DMS 273 (cell line): ENCODE results near the gene SLC45A1.

Experiments used
- DNase-seq: peaks from one replicate; lab custom pipeline; 2025; ENCODE audit not compliant: unreplicated experiment; lab: John Stamatoyannopoulos, UW

Gene SLC45A1

DNA sequence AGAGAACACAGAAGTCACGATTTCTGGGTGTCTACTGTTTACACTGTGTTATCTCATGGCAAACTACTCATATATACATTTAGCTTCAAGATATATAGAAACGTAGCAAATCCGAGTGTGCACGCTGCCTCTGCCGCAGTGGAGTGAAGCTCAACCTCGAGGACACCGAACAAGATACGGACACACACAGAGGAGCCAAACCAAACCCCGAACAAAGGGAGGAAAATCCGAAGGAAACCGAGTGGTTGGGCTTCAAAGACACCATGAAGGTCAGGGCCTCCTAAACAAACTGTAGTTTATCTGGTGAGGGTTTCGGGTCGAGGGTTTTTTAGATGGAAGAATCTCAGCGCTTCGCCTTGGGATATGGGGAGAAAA, 34.5 kb downstream of the SLC45A1 start:
- no peak for DNase-seq

DNA sequence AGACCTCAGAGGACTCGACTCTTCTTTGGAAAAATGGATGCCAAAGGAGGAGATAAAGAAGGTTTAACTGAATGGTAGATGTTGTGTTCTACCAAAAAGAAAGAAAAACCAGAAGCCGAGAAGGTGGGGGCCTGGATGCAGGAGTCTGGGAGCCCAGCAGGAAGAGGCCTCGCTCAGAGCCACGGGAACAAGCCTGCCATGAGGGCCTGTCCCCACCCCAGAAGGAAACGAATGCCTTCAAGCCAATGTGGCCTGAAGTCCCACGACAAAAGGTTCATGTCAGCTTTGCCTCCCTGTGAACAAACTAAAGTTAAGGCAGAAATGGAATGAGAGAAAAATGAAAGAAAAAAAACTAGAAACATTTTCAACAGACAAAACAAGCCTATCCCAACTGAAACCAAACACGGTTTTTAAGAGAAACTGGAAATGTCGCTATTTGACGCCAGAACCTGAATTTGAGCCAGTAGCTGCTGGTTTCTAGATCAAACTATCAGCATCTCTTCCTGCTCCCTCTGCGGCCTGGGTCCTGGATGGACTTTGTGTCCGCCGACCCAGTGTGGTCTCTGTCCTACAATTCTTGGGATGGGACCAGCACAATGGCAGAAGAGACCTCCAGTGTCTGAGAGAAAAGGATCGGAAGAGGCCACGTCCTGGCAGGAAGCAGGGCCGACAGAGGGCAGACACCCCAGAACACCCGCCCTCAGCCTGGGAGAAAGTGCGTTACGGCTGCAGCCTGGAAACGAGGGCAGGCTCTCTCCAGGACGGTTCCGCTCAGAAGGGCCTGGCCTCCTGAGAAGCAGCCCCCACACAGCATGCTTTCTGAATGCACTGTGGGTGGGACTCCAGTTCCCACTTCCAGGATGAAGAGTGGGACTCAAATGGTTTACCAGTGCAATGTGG, 35.2 kb downstream of the SLC45A1 start:
- no peak for DNase-seq

DNA sequence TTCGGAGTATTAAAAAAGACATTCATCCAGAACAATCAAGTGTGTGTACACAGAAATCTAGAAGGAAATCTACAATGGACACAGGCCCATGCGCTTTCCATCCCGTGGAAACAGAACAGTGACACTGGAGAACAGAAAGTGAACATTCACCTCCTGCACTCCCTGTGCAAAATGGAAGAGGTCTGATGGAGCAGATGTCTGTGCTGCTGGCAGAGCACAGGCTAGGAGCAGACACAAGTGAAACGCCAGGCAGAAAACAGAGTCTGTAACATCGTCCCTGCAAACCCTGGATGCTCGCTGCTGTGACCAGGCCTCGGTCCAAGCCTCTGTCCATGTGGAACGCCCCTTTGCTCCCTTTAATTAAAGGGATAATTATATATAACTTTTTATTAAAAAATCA, 36.1 kb downstream of the SLC45A1 start:
- DNase-seq = no peak

DNA sequence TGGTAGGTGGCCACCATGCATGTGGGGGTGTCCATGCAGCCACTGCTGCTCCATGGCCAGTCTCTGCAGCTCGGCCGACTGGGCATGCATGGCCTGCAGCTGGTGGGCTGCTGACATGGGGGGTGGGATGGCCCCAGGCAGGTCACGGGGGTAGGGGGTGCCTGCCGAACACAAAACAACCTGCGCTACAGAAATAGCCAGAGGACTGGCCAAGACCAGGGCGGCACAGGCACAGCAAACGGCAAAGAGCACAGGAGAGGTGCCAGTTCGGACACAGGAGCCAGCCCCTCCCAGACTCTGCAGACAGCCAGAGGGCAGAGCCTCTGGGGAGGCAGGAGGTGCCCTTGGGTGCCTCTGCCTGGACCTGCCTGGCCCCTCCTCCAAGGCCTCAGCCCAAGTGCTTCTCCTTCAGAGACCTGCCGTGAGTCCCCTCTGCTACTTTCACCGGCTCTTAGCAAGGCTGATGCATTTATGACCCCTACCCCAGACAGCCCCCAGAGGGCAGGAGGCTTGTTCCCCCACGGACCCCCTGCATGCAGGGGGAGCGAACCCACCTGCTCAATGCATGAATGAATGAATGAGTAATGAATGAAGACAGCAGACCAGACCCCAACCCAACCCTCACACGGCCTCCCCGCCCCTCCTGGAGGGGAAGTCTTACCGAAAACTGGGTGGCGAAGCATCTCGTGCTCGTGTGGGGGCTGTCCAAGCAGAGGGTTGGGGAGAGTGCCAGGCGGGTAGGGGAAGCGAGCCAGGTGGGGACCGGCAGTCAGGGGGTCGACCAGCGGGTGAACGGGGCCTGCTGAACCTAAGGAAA, 37.7 kb downstream of the SLC45A1 start:
- DNase-seq = no peak

DNA sequence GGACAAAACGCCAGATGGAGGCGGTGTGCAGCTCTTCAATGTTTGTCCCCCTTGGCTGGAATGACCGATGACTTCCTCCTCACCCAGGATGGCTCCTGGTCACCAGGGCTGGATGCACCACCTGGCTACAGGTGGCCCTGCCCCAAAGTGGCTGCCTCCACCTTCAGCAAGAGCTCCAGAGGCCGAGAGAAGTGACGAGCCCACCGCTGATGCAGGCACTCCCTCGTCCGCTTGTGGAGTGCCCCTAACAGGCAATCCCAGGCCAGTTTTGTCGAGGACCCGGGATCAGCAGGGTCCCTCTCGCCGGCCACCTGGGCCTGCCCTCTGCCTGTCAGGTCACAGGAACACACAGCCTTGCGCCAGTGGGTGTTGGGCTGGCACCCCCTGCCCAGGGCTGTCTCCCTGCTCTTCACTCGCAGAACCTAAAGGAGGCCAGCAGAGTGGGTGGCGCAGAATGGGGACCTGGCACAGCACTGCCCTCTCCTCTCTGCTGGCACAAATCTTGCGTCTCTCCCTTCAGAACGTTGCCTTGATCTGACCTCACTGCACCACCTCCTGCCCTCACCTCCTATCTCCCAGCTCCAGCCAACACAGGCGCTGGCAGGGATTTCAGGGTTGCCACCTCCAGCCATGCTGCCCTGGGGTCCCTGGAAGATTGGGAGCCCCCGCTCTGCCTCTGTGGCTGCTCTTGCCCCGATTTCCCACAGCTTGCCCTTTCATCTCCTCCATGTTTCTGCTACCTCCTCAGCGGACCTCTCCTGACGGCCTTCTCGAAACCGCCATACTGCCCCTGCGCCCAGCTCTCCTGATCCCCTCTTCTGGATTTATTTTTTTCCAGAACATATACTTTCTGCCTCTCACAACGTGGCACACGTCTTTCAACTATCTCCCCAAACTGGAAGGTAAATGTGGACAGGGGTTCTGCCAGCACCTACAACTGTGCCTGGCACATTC, 38.6 kb downstream of the SLC45A1 start:
- no peak for DNase-seq

DNA sequence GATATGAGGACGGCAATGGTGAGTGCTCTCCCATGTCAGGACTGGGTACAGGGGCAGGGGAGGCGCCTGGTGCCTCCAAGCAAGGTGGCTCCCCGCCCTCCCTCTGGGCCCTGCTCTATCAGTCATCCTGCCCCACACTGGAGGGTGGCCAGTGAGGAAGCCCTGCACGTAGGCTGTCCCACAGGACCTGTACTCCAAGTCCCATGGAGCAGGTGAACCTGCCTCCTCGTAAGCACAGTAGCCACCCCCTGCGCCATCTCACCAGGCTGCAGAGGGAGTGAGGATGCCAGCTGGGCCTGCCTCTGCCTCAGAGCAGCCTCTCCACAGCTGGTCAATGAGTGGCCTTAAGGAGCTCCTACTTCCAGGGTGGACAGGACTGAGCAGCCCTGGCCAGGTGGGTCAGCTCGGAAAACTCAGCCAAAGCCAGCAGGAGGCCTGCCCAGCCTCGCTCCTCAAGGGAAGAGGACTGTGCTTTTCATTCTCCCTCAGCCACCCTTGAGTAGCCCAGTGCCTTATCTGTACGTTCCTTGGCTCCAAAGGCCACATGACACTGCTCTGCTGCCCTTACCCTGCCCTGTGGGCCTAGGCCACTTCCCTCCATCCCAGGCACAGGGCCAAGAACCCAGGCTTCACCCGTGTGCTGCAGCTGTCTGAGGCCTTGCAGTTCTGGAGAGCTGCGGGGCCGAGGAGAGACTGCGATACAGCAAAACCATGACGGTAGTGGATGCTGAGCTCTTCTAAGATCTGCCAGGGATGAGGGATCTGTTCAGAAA, 39.6 kb downstream of the SLC45A1 start:
- no peak for DNase-seq

DNA sequence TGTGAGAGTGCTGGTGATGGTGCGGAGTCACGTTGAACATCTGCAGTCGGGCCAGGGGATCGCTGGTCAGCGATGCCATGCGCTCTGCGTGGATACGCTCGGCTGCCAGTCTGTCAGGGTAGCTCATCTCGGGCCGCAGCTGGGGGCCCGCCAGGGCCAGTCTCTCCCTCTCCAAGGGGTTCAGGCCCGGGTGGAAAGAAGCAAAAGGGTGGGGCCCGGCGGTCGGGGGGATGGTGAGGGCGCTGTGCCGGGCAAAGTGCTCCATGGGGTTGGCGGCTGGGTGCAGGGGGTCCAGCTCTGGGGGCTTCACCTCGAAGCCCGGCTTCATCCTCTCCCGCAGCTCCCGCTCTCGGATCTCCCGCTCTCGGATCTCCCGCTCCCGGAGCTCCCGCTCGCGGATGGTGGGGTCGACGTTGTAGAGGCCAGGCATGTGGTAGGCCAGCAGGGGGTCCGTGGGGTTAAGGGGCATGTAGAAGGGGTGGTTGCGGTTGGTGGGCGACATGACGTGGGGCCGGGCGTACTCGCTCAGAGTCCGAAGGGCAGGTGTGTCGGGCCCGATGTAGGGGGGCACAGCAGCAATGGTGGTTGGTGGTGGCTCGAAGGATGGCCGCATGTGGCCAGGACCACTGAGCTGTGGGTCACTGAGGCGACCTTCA, 40.5 kb downstream of the SLC45A1 start:
- no peak for DNase-seq

DNA sequence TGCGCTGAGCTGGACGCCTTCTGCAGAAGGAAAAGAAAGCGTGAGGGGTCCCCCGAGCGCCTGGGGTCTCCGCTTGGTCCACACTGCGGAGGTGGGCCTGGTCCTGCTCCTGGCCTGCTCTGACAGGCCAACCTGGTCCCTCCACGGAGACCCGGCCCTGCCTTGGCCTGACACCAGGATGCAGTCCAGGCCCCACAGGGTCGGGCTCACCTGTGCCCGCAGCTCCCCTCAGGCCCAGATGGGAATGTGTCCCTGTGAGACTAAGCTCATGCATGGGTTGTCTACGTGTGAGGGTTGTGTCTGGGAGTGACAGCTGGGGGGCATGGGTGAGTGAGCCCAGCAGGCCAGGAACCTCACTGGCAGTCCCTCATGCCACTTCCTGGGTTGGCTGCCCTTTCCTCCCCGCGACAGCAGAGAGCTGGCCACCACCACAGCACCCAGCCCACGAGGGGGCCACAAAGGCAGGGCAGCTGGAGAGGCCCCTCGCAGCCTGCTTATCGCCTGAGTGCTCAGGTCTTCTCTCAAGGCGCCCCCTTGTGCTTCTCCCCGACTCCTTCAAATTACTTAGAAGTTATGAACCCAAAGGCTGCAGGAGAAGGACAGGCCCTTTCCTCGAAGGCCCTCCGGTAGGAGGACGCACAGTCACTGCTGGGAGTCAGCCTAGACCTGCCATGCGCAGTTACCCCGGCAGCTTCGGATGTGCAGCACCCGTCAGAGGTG, 41.1 kb downstream of the SLC45A1 start:
- DNase-seq = no peak

DNA sequence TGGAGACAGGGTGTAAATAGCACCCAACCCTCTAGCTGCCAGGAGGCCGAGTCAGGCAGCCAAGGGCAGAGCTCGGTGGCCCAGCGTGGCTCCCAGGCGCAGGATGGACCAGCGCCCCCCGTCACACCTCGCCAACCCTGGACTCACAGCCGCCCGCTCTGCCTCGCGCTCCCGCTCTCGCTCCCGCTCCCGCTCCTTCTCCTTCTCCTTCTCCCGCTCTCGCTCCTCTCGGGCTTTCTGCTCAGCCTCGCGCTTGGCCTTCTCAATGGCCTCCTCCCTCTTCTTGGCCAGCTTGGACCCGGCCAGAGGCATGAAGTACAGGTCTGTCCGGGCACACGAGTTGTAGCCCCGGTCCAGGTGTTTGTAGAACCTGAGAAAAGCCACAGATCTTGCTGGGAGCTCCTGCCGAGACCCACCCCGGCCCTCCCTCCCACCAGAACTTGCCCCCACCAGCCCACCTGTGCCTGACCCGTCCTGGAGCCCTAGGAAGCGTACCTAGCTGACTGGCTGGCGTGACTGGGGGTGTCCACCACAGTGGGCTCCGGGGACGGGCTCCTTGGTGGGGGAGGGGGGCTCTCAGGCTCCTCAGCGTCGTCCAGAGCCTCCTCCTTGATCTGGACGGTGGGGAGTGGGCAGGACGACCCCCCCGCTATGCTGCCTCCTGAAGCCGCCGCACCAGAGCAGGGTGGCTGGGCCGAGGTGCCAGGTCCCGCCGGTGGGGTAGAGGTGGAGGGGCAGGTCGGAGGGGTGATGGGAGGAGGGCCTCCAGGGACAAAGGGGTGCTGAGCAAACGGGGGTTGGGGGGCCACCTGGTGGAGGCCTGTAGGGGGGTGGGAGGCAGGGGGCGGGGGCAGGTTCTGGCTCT, 41.9 kb downstream of the SLC45A1 start:
- no peak for DNase-seq

DNA sequence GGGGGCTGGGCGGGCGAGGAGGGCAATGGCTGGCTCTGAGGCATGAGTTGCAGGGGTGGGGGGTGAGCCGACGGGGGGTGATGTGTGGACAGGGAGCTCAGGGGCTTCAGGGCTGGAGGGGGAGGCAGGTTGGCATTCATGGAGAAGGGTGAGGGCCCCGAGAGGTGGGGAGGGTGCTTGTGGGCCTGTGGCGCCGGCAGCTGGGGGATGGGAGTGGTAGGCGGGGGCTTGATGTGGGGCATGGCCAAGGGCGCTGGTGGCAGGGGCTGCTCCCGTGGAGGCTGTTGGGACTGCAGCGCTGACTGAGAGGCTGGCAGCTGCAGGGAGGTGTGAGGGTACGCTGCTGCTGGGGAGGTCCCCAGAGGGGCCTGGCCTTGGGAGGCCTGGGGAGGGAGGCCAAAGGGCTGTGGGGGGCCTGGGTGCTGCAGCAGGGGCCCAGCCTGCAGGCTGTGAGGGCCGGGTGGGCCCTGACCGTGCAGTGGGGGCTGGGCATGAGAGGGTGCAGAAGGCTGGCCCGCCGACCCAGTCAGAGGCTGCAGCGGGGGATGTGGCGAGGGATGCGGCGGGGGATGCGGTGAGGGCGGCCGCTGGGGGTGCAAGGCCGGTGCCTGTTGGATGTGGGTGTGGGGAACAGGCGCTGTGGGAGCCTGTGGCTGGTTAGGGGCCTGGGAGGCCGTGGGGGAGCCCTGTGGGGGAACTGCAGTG, 42.7 kb downstream of the SLC45A1 start:
- no peak for DNase-seq

DNA sequence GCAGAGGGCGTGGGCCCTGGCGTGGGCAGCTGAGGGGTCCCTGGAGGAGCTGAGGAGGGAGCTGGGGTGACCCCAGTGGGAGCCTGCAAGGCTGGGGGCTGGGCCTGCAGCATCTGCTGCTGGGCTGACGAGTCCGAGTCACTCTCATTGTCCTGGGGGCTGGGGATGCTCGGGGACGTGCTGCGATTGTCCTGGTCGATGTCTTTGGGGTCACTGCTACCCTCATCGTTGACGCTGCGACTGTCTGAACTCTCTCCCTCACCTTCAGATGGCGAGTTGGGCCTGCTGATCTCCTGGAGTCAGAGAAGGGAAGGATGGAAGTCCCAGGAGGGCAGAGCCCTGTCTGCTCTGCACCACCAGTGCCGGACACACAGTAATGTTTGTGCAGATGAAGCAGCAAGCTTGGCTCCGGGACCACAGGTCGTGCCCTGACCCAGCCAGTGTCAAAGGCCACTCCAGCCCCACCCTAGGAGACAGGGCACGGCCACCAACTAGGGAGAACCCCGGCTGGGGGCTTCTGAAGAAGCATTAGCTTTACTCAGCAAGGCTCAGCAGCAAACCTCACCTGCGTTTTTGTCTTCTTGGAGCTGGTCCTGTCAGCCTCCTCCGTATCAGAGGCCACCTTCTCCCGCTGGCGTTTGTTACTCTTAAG, 43.4 kb downstream of the SLC45A1 start:
- DNase-seq = no peak

DNA sequence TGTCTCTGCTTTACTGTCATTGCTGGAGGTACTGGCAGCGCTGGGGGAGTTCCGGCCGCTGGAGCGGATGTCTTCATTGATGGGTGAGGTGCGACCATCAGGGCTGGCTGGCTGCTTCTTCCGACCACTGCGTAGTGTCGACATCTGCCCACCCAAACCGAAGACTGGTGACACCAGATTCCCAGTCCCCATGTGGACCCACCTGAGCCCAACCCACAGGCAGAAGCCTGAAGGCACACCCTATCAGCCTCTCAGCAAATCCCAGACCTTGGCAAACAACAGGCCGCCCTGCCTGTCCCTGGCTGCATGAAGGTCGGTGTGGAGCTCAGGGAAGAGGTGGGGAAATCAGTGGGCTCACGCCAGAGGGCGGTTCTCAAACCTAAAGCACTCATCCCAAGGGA, 44.8 kb downstream of the SLC45A1 start:
- DNase-seq = no peak

DNA sequence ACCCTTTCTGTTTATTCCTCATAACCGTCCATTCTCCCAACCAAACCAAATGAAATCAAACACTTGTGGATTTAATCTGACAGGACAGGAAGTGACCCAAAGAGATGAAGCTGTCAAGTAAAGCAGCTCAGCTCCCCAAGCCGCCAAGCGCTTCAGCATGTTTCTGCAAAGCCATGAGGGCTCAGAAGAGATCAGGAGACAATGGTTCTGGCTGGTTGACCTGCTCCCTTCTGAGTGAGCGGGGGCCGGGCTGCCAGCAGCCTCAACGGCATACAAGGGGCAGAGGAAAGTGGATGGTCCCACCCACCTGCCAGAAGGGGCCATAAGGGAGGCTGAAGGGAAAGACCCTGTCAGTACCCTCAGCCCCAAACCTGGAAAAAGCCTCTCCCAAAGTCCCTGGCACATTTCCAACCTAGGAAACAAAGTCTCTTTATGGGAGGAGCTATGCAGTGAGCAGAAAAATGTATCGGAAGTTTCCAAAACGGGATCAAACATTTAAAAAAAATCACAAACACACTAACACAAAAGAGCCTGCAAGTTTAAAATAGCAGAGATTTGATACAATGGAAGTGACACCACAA, 45.4 kb downstream of the SLC45A1 start:
- no peak for DNase-seq

DNA sequence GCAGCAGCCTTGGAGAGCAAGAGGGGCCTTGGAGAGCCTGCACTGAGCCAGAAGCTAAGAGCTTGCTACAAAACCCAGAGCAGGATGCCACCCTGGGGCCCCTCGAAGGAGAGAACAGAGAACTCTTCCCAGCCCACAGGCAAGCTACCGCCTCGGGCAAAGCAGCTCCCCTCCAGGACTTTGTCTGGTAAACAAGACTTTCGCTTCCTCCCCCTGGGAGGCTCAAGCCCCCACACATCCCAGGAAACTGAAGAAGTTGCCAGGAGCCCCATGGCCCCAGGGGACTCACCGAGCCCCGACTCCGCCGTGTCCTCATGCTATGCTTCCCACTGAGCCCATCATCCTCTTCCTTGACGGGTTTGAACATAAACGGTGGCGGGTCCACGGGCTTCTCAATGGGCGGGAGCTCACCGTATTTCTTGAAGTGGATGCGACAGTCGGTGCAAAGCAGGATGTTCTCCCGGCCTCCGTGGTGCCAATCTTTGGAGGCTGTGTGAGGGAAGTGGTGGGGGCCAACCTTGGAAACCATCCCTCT, 45.9 kb downstream of the SLC45A1 start:
- DNase-seq = no peak

DNA sequence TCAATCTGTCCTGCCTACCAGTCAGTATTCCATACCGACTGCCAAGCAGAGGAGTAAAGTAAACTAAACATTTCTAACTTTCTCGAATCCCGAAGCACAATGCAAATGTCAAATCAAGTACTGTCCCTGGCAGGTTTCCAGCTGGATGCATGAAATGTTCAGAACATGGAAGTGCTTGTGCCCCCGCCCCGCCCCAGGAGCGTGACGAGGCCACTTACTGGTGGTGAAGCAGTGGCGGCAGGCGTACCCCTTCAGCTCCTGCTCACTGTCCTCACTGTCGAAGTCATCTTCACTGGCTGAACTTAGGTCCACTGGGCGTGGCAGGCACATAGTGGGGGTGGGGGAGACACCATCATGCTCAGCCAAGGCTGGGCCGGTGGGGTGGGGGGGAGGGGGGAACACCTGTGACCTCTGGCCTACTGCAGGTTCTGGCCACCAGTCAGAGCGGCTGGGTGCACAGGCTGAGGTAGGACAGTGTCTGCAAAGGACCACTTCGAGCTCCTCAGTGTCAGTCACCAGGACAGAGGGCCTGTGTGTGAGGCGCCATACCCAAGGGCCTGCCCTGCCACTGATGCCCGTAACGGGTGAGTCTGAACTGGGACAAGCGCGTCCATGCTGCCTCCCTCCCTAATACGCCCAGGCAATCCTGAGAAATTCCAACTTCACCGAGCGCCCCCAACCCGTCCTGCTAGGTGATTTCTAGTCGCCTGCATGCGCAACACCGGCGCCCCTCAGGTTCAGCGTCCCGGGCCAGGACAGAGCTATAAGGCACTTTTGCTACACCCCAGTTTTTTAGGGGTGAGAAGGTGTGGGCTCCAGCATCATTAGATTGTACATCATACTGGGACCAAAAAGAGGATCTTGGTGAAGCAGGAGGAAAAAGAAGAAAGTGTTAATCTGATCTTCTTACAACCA, 46.9 kb downstream of the SLC45A1 start:
- no peak for DNase-seq
